ENCODE results near the gene INF2. TPM values are rescaled to one million over a fixed set of nuclear protein-coding genes. Genes with fewer than 3 reads are reported as not detected.

The INF2 gene
- total RNA-seq, 2 experiments from 2014 or later: 74.9 to 76.9 TPM

DNA sequence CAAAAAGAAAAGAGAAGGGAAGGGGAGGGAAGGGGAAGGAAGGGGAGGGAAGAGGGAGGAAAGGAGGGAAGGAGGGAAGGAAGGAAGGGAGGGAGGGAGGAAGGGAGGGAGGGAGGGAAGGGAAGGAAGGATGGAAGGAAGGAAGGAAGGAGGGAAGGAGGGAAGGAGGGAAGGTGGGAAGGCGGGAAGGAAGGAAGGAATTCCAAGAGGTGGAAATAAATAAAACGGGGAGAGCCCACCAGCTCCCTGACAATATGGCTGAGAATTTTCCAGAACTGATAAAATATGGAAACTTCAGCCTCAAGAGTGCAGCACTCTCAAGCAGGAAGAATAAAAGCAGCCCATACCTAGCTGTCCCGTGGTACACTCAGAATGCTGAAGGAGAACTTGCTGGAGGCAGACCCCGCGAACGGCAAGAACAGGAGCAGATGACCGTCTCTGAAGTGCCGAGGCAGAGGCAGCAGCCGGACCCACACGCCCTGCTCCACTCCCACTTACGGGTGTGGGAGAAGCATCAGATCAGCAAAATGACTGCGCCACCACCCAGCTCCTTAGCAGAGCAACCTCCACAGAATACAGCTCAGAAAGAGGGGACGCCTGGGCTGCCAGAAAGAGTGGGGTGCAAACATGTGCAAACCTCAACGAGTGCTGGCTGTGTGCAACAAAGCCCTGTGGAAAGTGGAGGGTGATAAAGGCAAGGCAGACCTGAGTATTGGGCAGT, 34.1 kb upstream of the INF2 start:
- H3K36me3 Mint-ChIP-seq (ENCODE audit: low read depth): no peaks in the 10 kb centered on the region
- DNase-seq: no peak
- POLR2A ChIA-PET: no interaction called here
- intact Hi-C loops (cut with DNase I, micrococcal nuclease): no loop called here
- H3K4me3 ChIP-seq (ENCODE audit: low read length): no peak overlapping the region
- peaks cover 3 to 29% of the 10 kb centered on the region in 2 experiments for H3K9me3 ChIP-seq (ENCODE audit: control insufficient read depth in 1 of 2, insufficient read depth in 1 of 2, low read length in 2 of 2)
- H3K27ac ChIP-seq (ENCODE audit: low read depth in 1 of 2, low read length in 2 of 2): no peak overlapping the region
- H3K36me3 ChIP-seq (ENCODE audit: insufficient read depth, low read length): no peaks in the 10 kb centered on the region
- peaks cover 33% of the 10 kb centered on the region for H3K4me1 Mint-ChIP-seq (ENCODE audit: low read depth)
- H3K4me1 ChIP-seq (ENCODE audit: insufficient read depth, low read length): peaks cover 31% of the 10 kb centered on the region
- H3K27ac Mint-ChIP-seq: peak overlapping the region; percentile 52
- no peaks in the 10 kb centered on the region for H3K27me3 Mint-ChIP-seq
- TF ChIP-seq, protein P1, sequence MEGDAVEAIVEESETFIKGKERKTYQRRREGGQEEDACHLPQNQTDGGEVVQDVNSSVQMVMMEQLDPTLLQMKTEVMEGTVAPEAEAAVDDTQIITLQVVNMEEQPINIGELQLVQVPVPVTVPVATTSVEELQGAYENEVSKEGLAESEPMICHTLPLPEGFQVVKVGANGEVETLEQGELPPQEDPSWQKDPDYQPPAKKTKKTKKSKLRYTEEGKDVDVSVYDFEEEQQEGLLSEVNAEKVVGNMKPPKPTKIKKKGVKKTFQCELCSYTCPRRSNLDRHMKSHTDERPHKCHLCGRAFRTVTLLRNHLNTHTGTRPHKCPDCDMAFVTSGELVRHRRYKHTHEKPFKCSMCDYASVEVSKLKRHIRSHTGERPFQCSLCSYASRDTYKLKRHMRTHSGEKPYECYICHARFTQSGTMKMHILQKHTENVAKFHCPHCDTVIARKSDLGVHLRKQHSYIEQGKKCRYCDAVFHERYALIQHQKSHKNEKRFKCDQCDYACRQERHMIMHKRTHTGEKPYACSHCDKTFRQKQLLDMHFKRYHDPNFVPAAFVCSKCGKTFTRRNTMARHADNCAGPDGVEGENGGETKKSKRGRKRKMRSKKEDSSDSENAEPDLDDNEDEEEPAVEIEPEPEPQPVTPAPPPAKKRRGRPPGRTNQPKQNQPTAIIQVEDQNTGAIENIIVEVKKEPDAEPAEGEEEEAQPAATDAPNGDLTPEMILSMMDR (IDR thresholded peaks at IDR 0.05): no peak
- CTCF ChIA-PET: no interaction called here
- H3K4me3 Mint-ChIP-seq: no peak overlapping the region
- H3K27me3 ChIP-seq (ENCODE audit: control insufficient read depth in 1 of 2, insufficient read depth in 2 of 2, low read length in 2 of 2): peaks cover 13% of the 10 kb centered on the region in 2 experiments
- ATAC-seq (ENCODE audit: poor library complexity): no peak
- no peaks in the 10 kb centered on the region for H3K9me3 Mint-ChIP-seq

DNA sequence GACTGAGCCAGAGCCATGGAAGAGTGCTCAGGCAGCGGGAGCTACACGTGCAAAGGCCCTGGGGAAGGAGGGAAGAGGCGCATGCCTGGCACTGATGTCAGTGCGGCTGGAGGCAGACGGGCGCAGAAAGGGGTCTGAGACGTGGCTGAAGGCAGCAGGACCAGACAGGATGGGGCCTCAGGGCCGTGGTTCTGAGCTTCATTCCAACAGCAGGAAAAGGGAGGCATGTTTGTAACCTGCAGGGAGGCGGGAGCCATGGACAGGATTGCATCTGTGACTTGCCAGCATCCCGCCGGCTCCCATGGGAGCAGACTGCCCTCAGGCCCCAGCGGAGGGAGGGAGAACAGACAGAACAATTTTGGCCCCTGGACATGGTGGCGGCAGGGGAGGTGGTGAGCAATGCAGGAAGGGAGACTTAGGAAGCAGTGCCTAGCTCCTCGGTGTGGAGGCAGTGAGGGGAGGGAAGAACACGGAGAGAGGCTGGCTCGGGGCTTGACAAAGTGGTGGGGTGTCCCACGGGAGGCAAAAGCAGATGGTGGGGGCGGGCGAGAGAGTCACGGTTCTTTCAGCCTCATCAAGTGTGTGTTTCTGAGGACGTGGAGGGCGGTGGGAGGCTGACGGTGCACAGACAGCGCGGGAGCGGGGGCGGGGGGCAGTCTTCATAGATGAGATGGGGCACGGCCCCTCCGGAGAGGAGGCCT, 33.3 kb upstream of the INF2 start:
- Mint-ChIP-seq H3K27ac (peak overlapping the region; percentile 52), H3K27me3 (peaks cover 2% of the 10 kb centered on the region), H3K4me3 (no peak overlapping the region), H3K36me3 (ENCODE audit: low read depth) (no peaks in the 10 kb centered on the region), H3K4me1 (ENCODE audit: low read depth) (peaks cover 39% of the 10 kb centered on the region), H3K9me3 (no peaks in the 10 kb centered on the region)
- ChIA-PET POLR2A (no interaction called here), CTCF (no interaction called here)
- H3K27me3 ChIP-seq (ENCODE audit: control insufficient read depth in 1 of 2, insufficient read depth in 2 of 2, low read length in 2 of 2): peaks cover 15 to 18% of the 10 kb centered on the region in 2 experiments
- H3K4me3 ChIP-seq (ENCODE audit: low read length): no peak overlapping the region
- intact Hi-C loops (cut with DNase I, micrococcal nuclease): no loop called here
- H3K27ac ChIP-seq (ENCODE audit: low read depth in 1 of 2, low read length in 2 of 2): no peak overlapping the region
- no peak for DNase-seq
- H3K36me3 ChIP-seq (ENCODE audit: insufficient read depth, low read length): no peaks in the 10 kb centered on the region
- TF ChIP-seq, protein P1 (IDR thresholded peaks at IDR 0.05): no peak
- no peak for ATAC-seq (ENCODE audit: poor library complexity)
- peaks cover 32% of the 10 kb centered on the region for H3K4me1 ChIP-seq (ENCODE audit: insufficient read depth, low read length)
- peaks cover 3 to 31% of the 10 kb centered on the region in 2 experiments for H3K9me3 ChIP-seq (ENCODE audit: control insufficient read depth in 1 of 2, insufficient read depth in 1 of 2, low read length in 2 of 2)

DNA sequence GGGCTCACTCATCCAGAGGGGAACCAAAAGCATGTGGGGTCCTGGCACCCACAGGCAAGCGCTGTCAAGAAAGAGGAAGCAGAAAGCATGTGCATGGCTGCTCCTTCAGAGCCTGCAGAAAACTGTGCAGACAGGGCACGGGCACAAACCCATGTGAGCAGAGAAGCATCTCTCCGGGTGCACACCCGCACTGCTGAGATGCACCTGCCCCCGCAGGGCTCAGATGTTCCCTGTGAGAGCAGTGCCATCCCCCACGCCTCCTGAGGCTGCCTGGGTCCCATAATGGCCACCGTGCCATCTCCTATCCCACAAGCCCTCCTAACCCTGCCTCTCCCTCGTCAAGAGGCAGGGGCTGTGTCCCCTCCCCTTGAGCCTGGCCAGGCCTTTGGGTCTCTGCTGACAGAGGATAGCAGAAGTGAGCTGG, 32.3 kb upstream of the INF2 start:
- H3K4me3 Mint-ChIP-seq: no peak overlapping the region
- TF ChIP-seq, protein P1 (IDR thresholded peaks at IDR 0.05): no peak
- ATAC-seq (ENCODE audit: poor library complexity) (peak; percentile 54), DNase-seq (peak in 2 of 14 experiments; percentile 13 to 34)
- POLR2A ChIA-PET: interaction anchor here (1.0 kb wide), 2 partner anchors 9 to 41 kb away, joined by 3 to 4 read pairs; no protein-coding TSS in a partner anchor
- no peaks in the 10 kb centered on the region for H3K9me3 Mint-ChIP-seq
- Histone ChIP-seq H3K4me1 (ENCODE audit: insufficient read depth, low read length) (peaks cover 32% of the 10 kb centered on the region), H3K4me3 (ENCODE audit: low read length) (no peak overlapping the region), H3K36me3 (ENCODE audit: insufficient read depth, low read length) (no peaks in the 10 kb centered on the region), H3K27me3 (ENCODE audit: control insufficient read depth in 1 of 2, insufficient read depth in 2 of 2, low read length in 2 of 2) (peaks cover 15 to 18% of the 10 kb centered on the region in 2 experiments), H3K27ac (ENCODE audit: low read depth in 1 of 2, low read length in 2 of 2) (no peak overlapping the region), H3K9me3 (ENCODE audit: control insufficient read depth in 1 of 2, insufficient read depth in 1 of 2, low read length in 2 of 2) (peaks cover 3 to 31% of the 10 kb centered on the region in 2 experiments)
- CTCF ChIA-PET: no interaction called here
- peaks cover 6% of the 10 kb centered on the region for H3K27me3 Mint-ChIP-seq
- intact Hi-C loops (cut with DNase I, micrococcal nuclease): no loop called here
- H3K27ac Mint-ChIP-seq: peak overlapping the region; percentile 40
- H3K36me3 Mint-ChIP-seq (ENCODE audit: low read depth): no peaks in the 10 kb centered on the region
- peaks cover 43% of the 10 kb centered on the region for H3K4me1 Mint-ChIP-seq (ENCODE audit: low read depth)
